ENCODE measurements around the gene NFKBIA.

DNA sequence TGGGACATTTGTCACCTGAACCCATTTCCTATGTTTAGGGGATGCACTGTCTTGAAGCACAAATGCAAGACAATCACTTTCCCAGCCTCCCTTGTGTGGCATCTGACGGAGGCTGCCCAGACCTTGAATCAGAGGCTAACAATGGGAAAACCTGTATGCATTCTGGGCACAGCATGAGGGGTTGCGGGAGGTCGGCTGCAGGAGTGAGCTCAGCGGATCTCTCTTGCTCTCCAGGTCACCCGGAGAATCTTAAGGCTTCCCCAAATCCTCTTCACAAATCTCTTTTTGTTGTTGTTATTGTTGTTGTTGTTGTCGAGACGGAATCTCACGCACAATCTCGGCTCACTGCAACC is 15.3 kb downstream of the NFKBIA start:
- no peak for TF ChIP-seq CTCF (IDR thresholded peaks at IDR 0.05; ENCODE audit: insufficient read depth, low read length)
- no peak for TF ChIP-seq POLR2AphosphoS5 (IDR thresholded peaks at IDR 0.05; ENCODE audit: low read depth)

Measured in HL-60 (cell line).